Neural cell (in vitro differentiated cells): ENCODE measurements around the gene CHI3L1.

ENCODE experiments used
- CTCF ChIP-seq: fragments of 450-650 bp; IDR thresholded peaks from 2 replicates; pipeline ENCODE4 v1.5.1; 2014; ENCODE audit warnings: antibody characterized with exemption, mild to moderate bottlenecking, moderate library complexity; ENCODE audit not compliant: poor library complexity, severe bottlenecking
- EP300 ChIP-seq: fragments of 450-650 bp; conservative IDR thresholded peaks from 2 replicates; pipeline ENCODE4 v1.6.1; 2014; ENCODE audit warnings: antibody characterized with exemption, mild to moderate bottlenecking, moderate library complexity; ENCODE audit not compliant: poor library complexity, severe bottlenecking
- EZH2 ChIP-seq: fragments of 200-600, 300-800 bp; shearing (Covaris generic), sonication (generic); IDR thresholded peaks from 2 replicates; pipeline ENCODE4 v1.6.1; 2014; ENCODE audit warnings: antibody characterized with exemption, low read length, borderline replicate concordance, mild to moderate bottlenecking; ENCODE audit not compliant: insufficient read depth, poor library complexity, severe bottlenecking
- POLR2AphosphoS5 ChIP-seq: IDR thresholded peaks from 2 replicates; pipeline ENCODE4 v1.6.1; 2012
- RAD21 ChIP-seq: fragments of 450-650 bp; conservative IDR thresholded peaks from 2 replicates; pipeline ENCODE4 v1.6.1; 2014; ENCODE audit warnings: antibody characterized with exemption, mild to moderate bottlenecking, moderate library complexity
- SMC3 ChIP-seq: fragments of 450-650 bp; conservative IDR thresholded peaks from 2 replicates; pipeline ENCODE4 v1.6.1; 2014; ENCODE audit warnings: antibody characterized with exemption, mild to moderate bottlenecking, moderate library complexity; ENCODE audit not compliant: poor library complexity
- TF ChIP-seq, protein P1 (sequence below): IDR thresholded peaks from 2 replicates; pipeline ENCODE4 v1.6.1; 2012; ENCODE audit warnings: borderline replicate concordance

DNA sequence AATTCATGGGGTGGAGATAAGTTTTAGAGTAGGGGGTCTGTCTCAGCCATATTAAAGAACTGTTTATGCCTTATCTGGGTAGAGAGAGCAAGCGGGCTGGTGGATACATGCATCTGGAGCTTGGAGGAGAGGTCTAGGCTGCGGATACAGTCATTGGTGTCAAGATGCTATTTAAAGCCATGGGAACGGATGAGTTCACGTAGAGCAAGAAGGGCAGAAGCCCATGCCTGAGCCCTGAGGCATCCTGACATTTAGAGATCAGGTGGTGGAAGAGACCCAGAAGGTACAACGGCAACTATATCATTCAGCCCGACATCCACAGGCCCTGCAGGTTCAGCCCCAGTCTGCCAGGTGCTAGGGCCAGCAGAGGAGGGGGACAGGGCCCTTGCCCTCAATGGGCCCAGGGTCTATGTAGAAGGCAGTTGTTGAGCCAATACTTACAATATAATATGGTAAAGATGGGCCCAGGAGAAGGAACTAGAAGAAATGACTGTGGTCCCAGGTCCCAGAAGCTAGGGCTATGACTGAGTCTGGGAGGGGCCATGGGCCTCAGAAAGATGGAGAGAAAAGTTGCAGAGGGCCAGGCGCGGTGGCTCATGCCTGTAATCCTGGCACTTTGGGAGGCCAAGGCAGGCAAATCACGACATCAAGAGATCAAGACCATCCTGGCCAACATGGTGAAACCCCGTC lies 15.2 kb upstream of the CHI3L1 start:
- TF ChIP-seq CTCF (no peak), POLR2AphosphoS5 (no peak), EZH2 (no peak), SMC3 (no peak), RAD21 (no peak), EP300 (no peak)
- TF ChIP-seq, protein P1, sequence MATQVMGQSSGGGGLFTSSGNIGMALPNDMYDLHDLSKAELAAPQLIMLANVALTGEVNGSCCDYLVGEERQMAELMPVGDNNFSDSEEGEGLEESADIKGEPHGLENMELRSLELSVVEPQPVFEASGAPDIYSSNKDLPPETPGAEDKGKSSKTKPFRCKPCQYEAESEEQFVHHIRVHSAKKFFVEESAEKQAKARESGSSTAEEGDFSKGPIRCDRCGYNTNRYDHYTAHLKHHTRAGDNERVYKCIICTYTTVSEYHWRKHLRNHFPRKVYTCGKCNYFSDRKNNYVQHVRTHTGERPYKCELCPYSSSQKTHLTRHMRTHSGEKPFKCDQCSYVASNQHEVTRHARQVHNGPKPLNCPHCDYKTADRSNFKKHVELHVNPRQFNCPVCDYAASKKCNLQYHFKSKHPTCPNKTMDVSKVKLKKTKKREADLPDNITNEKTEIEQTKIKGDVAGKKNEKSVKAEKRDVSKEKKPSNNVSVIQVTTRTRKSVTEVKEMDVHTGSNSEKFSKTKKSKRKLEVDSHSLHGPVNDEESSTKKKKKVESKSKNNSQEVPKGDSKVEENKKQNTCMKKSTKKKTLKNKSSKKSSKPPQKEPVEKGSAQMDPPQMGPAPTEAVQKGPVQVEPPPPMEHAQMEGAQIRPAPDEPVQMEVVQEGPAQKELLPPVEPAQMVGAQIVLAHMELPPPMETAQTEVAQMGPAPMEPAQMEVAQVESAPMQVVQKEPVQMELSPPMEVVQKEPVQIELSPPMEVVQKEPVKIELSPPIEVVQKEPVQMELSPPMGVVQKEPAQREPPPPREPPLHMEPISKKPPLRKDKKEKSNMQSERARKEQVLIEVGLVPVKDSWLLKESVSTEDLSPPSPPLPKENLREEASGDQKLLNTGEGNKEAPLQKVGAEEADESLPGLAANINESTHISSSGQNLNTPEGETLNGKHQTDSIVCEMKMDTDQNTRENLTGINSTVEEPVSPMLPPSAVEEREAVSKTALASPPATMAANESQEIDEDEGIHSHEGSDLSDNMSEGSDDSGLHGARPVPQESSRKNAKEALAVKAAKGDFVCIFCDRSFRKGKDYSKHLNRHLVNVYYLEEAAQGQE, result no peak
